NCI-H2081 (cell line): ENCODE data around the gene IL13RA2.
A peak's percentile ranks its signal among the peaks of the same experiment; 100 is the strongest.

Experiments
- DNase-seq, 2 experiments: peaks; one replicate each; lab custom pipeline; 2025; lab: John Stamatoyannopoulos, UW

IL13RA2 gene

GRCh38 chrX:114997779-114998178 is 19.6 kb downstream of the IL13RA2 start:
- DNase-seq, result no peak

GRCh38 chrX:114985967-114986592 is 31.3 kb downstream of the IL13RA2 start:
- no peak for DNase-seq

GRCh38 chrX:114976292-114976691 is 41.1 kb downstream of the IL13RA2 start:
- no peak for DNase-seq

GRCh38 chrX:114973013-114973412 is 44.4 kb downstream of the IL13RA2 start:
- no peak for DNase-seq

GRCh38 chrX:114970806-114971205 is 46.6 kb downstream of the IL13RA2 start:
- DNase-seq, result no peak

GRCh38 chrX:114964374-114964773 is 53.0 kb downstream of the IL13RA2 start:
- DNase-seq, result no peak

GRCh38 chrX:114962209-114962608 is 55.2 kb downstream of the IL13RA2 start:
- no peak for DNase-seq

- peak in 1 of 2 experiments; percentile 26 for DNase-seq
Measured at GRCh38 chrX:114959729-114960128, 57.7 kb downstream of the IL13RA2 start.
